ENCODE results near the gene RNF41.
A peak's percentile ranks its signal among the peaks of the same experiment; 100 is the strongest.
"Not testable (repeated sequence)": the region's sequence is repeated elsewhere in the genome, so short reads cannot be mapped to it uniquely, and the experiment has no call there.

The RNF41 gene

GRCh38 chr12:56206452-56207166 is 15.1 kb downstream of the RNF41 start:
- DNase-seq, result peak; percentile 40

DNA sequence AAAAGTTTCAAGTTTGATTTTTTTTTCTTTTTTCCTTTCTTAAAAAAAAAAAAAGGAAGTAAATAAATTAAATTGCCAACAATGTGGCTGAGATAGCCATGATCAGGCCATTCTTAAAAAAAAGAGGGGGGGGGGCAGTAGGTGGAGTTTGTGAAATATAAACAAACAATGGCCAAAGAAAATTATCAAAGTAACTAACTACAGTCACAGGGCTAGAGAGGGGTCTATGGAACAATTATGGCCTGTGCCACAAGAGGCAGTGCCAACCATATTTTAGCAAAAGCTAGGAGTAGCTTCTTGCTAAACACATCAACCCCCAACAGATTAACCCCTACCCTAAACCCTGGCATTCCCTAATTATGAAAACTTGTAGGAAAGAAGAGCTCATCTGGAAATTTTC is 16.3 kb downstream of the RNF41 start:
- no peak for DNase-seq

DNA sequence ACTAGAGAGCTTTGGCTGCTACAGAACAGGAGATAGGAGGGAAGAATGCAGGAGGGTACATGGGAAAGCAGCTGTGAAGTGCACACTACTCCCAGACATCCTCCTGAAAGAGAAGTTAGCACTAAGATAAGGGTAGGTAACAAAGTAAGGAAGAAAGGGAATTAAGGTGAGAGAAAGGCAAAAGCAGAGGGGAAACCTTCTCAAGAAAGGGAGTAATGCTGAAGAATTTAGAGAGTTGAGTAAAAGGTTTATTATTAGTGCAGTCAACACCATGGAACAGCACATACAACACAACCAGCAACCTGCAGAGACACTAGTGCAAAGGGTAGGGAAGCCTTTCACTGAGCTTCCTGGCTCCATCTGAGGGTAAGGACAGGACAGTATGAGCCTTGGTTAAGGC is 17.4 kb downstream of the RNF41 start:
- DNase-seq, result no peak

DNA sequence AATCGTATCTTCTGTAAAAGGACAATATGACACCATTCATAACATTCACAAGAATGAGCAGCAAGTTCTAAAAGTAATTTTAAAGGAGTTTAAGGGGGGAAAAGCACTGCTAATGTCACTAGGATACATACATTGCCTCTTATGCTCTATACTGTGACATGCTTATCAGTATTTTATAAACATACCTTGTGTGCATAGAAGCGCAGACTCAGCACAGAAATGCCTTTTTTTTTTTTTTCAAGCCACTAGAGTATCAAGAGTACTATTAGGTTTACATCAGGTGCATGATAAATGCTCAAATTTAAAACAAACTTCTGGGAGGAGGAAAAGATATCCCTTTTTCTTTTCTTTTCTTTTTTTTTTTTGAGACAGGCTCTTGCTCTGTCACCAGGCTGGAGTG is 18.9 kb downstream of the RNF41 start:
- DNase-seq, result no peak

GRCh38 chr12:56202366-56202765 is 19.4 kb downstream of the RNF41 start:
- no peak for DNase-seq

DNA sequence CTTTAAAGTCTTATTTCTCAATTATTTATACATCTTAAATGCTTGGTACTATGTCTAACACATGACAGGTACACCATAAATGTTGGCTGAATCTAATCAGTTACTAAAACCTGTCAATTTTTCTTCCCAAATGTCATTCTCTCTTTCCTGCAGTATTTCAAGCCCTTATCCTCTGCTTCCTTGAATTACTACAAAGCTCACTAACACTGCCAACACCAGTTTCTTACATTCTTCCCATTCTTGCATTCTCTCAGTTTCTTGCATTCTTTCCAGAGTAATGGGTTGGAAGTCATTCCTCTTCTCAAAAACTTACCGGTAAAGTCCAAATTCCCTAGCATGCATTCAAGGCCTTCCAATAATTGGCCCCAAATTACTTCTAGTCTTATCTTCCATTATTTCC is 22.9 kb downstream of the RNF41 start:
- DNase-seq, result no peak

DNA sequence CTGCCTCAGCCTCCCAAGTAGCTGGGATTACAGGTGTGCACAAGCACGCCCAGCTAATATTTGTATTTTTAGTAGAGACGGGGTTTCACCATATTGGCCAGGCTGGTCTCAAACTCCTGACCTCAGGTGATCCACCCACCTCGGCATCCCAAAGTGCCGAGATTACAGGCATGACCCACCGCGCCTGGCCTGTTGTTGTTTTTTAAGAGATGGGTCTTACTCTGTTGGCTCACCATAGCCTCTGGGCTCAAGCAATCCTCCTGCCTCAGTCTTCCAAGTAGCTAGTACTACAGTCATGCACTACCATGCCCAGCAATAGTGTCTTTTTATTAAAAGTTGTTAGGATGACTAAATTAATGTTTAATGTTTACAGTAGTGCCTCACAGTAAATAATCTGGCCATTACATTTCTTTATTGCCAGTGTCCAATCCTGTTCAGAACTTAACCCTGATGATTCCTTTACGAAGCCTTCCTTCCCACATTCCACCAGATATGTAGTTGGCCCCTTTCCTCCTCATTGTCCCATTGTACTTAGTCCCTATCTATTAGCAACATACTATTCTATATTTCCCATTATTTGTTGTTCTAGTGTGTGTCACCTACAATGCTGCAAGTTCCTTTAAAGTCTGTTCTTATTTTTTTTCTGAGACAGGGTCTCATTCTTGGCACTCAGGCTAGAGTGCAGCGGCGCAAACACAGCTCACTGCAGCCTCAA is 23.6 kb downstream of the RNF41 start:
- no peak for DNase-seq

DNA sequence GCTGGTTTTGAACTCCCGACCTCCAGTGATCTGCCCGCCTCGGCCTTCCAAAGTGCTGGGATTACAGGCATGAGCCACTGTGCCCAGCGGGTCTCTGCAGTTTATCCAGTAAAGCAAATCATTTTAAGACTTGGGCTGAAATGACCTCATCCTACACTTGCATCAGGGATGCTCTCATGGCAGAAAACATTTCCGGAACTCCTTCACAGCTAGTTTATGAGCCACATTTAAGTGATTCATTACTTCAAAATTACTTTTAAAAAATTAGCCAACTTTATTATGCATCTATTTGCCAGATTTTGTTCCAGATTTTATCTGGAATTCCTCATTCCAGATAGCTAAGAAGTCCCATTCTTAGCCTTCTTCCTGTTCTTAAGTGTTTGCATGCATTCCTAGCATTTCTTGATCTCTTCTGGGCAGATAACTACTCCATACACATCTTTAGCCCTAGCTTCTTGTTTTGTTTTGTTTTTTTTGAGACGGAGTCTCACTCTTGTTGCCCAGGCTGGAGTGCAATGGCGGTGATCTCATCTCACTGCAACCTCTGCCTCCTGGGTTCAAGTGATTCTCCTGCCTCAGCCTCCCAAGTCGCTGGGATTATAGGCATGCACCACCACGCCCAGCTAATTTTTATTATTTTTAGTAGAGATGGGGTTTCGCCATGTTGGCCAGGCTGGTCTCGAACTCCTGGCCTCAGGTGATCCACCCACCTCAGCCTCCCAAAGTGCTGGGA is 24.7 kb downstream of the RNF41 start:
- not testable (repeated sequence) for DNase-seq

DNA sequence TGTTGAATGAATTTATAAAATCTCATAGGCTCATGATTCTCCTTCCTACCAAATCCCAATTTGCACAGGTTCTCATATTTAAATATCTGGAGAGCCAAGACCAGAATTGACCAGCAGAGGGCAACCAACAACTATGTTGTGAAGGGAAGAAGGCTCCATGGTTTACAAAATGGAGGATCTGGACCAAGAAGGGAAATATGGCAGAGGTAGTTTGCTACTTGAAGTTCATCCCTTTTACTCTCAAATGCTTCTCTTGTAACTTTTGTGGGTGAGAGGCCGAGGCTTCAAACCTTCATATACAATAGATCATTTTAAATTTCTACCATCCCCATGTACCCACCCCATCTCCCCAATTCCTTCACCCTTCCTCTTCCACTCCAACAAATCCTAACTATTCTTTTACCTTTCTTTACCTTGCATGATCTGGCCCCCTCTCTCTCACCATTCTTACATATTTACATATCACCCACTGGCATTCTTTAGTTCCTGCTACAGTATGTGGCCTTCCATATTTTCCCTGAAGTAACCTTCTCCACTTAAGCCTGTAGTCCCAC is 28.6 kb downstream of the RNF41 start:
- DNase-seq, result peak; percentile 35

- no peak for DNase-seq
Measured at GRCh38 chr12:56192582-56192981, 29.1 kb downstream of the RNF41 start.

DNA sequence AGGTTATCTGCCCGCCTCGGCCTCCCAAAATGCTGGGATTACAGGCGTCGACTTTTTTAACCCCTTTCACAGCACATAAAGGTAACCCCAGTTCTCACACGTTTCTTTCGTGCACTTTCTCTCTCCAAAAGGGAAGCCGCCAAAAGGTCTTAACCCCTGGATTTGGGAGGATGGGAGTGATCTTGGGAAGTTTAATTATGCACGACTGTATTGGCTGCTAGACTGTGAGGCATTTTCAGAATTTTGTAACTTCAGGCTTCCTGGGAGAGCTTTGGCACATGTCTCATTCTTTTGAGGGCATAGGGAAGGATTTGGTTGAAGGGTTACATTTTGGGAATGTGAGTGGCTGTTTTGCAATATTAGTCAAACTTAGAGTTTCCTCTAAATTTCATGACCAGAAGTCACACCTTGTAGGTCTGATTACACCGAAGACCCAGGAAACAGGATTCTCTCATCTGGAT is 31.0 kb downstream of the RNF41 start:
- DNase-seq, result no peak

DNA sequence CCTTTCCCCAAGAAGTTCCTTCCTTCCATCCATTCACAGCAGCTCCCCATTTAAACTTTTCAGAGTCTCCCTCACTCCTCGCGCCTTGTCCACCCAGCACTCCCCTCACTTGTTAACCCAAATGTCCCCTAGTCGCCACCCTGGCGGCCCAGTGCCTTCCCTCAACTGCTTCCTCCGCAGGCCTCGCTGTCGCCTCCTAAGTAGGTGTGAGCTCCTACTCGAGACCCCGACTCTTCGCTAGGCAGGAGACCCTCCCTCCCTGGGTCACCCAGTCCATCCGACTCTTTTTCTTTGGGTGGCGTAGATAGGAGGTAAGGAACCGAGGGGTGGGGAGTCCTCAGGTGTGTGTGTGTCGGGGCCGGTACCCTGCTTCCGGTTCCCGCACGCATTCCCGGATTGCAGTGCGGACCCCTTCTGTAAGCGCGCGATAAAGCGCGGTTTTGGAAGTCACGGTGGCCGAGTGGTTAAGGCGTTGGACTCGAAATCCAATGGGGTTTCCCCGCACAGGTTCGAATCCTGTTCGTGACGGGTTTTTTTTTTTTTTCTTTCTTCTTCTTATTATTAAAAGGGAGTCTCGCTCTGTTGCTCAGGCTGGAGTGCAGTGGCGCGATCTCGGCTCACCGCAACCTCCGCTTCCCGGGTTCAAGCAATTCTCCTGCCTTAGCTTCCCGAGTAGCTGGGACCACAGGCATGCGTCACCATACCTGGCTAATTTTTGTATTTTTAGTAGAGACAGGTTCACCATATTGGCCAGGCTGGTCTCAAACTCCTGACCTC is 31.6 kb downstream of the RNF41 start:
- DNase-seq, result peak; percentile 80

DNA sequence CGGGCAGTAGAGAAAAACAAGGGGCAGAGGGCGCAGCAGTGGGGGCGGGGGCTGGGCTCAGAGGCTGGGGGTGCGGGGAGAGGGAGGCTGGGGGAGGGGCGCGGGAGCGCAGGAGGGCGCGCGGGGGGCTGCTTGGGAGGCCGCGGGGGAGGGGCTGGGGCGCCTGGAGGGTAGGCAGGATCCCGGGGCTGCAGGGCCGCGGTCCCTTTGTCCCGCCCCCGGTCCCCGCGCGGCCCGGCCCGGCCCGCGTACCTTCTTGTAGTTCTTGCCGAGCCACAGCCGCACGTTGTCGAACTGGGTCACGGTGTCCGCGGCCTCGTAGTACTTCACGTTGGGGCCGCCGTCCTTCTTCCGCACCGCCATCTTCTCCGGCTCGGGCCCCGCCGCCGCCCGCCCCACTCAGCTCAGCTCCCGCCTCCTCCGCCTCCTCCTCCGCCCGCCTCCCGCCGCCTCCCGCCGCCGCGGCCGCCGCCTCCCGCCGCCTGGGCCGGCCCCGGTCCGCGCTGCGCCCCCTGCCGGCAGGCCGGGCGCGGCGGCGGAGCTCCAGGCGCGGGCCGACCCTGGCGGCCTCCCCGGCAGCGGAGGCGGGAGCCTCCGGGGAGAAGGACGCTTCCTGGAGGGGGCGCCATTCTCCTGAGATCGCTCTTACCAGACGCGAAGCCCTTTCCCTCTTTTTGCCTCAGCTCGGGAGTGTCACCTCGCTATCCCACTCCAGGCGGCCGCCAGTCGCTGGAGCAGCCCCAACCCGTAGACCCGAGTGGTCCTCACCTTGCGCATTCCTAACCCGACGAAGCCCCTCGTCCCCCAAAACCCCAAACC is 32.4 kb downstream of the RNF41 start, which contains the start of gene SMARCC2:
Gene SMARCC2, minus strand, starts transcription at position 385 of the 819 bp plus-strand sequence. Its CDS starts 22 bp downstream, at position 363.
- peak; percentile 86 for DNase-seq

DNA sequence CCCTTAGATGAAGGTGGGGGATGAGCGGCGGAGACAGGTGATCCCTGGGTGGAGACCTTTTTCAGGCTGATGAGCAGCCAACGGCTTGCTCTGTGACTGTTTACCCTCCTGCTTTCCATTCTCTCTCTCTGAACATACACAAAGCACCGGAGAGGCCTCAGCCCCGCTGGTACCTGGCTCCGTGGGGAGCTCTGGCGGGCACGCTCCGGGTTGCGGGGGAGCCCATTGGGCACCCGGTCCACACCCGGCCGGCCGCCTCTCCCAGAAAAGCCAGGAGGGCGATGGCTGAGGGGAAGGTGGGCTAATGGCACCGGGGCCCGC is 33.0 kb downstream of the RNF41 start:
- DNase-seq, result no peak

DNA sequence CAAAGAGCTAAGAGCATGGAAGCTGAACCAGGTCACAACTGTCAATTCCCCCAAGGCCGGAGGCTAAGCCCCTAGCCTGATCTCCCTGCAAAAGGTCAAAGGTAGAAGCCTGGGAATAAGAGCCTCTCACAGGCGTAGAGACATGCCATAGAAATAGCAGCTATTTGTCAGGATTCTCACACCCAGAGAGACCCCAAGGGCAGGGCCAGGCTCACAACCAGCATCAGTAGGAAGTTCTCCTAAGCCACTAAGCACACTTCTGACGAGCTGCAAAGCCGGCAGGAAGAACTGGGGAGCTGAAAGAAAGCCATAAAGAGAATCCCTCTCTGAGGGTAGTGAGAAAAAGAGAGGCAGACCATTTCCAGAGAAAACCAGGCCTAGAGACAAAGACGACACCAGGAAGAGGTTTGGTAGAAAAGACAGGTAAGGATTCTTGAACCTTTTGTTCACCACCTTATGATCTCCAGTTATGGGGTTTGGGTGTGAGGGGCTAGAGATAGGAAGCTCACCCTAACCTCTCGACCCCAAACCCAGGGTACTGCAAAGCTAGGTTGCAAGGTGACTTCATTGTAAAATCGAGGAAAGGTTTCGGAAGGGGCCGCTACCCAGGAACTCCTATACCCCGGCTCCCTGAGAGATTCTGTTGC is 33.5 kb downstream of the RNF41 start:
- DNase-seq, result no peak

GRCh38 chr12:56186957-56187356 is 34.8 kb downstream of the RNF41 start:
- DNase-seq, result no peak

DNA sequence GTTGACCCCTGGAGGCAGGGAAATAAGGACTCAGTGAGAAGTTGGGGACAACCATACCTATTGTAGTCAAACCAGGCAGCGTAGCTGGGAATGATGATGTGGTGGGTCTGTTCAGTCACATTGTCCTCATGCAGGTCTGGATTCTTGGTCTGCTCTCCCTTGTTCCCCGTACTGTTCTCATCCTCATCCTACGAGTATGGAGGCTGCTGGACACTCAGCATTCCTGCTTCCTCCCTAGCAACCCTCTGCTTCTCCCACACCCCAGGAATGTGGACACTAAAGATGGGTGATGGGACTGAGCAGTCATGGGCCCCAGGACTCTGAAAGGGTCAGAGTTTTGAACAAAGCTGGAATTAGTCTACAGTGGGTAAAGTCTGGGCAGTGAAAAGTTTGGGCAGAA is 43.4 kb downstream of the RNF41 start:
- no peak for DNase-seq

DNA sequence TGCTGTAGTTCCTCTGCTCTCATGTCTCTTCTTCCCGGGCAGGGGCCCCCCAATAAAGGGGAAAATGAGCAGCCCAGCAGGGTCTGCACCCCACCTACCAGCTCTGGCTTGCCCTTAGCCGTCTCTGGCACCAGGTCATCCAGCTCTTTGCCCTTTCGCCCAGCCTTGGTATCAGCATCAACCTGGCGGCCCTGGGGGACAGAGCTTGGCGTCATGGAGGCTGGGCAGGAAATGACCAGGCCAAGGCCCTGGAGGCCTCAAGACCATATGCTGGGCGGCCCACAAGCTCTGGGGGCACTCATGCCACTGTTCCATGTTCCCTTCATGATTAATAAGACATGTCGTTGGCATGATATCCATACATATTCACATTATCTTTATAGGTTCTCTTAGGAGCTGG is 48.9 kb downstream of the RNF41 start:
- no peak for DNase-seq

DNA sequence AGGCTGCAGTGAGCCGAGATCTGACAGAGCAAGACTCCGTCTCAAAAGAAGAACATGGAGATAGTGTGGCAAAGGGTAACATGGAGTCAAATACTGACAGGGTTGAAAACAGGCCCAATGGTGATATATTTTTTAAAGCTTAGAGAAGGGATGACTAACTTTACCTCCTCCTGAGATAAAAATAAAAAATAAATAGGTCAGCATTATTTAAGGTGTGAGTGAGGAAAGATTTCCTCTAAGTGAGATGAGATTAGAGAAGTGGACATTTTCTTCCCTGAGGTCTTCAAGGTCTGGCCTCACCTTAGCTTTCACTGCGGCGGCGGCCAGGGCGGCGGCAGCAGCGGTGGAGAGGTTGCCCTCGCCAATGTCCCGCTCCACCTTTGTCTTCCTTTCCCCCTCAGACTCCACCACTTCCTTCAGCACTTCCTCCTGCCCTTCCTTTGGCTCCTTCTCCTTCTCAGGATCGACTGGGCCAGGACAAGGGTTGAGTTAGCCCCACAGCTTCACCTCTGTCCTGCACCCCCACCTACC is 52.4 kb downstream of the RNF41 start:
- DNase-seq, result no peak

DNA sequence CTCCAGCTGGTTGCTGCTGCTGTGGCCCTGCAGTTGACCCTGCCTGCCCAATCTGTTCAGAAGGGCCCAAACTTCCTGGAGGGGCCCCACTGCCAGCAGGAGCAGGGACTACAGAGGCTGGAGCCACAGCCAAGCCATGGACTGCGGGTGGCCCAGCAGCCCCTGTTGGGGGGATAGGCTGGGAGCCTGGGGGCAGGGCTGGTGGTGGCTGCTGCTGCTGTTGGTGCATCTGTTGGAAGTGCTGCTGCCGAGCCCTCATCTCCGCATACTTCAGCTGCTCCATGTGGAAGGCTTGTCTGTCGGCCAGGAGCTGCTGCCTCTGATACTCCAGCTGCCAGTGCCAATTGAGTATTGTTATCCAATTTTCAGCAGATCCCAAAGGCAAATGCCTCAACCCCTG is 56.4 kb downstream of the RNF41 start:
- DNase-seq, result no peak

GRCh38 chr12:56164345-56164729 is 57.4 kb downstream of the RNF41 start:
- DNase-seq, result no peak
